Stimulated activated CD4-positive, alpha-beta T cell treated with anti-CD3 and anti-CD28 coated beads, Interleukin-2, amount 100 ng/mL, for 48 hours (primary cell): ENCODE measurements around the gene WASF2.
"Not testable (repeated sequence)": the region's sequence is repeated elsewhere in the genome, so short reads cannot be mapped to it uniquely, and the experiment has no call there.

Experiments used
- DNase-seq, 2 donors: peaks; one replicate each; pipeline ENCODE4 v3.0.0-alpha.2; 2020

The WASF2 gene

DNA sequence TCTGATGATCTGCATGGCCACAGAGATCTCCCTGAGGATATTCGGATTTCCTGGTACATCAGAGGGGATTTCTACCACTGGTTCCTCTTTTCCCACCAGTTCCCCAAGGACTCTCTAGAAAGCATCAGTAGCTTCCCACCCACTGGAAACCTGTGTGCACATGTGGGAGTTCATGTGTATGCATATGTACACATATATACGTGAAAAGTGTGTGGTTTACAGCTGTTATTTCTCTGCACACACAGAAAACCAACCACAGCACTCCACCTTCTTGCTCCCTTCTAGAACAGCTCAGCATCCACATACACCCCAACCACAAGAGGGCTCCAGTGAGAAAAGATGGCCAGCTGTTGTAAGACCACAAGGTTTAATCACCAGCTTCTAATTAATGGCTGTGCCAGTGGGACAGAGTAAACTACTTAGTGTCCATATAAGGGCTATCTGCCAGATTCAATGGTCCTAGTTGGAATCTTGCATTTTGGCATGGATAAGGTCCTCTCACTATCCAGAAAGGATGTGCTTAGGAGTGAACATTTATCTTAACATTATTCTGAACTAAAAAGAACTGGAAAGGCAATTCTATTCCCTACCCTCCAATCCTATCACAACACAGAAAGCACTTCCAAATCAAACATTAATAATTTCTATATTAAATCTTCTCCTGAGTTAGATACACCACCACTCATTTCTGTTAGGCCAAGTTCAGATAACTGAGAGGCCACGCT is 73.4 kb downstream of the WASF2 start:
- DNase-seq = peak; percentile 40 to 55

DNA sequence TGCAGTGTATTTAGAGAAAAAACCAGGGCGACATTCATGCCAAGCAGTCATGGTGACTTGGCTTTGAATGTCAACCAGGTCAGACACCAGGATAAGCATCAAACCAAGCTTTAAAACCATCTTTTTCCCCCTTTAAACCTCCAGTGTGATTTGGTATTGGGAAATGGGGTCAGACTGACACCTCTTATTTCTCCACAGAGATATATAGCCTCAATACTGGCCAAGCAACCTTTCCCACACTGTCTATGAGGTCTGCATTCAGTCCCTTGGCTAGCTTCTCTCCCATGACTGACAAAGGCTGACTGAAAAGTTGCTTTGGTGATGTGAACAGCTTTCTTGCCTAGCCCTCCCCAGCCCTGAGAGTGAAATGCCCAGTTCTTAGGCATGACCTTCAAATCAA is 75.9 kb downstream of the WASF2 start:
- no peak for DNase-seq

DNA sequence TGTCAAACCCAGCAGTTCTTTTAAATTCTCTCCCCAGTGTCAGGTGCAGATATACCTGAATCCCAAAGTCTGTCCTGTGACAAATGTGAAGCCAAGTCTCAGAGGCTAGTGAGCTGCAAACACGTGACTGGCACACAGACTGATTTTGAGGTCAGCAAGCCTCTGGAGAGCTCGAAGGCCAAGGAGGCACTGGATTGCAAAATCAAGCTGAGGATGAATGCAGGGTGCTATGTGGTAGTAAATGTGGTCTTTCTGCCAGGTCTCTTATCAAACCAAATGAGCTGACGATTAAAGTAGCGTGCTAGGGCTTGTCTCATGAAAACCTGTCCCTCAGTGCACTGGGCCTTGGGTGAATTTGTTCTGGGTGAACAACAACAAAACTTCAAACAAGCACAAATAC is 77.0 kb downstream of the WASF2 start:
- no peak for DNase-seq

DNA sequence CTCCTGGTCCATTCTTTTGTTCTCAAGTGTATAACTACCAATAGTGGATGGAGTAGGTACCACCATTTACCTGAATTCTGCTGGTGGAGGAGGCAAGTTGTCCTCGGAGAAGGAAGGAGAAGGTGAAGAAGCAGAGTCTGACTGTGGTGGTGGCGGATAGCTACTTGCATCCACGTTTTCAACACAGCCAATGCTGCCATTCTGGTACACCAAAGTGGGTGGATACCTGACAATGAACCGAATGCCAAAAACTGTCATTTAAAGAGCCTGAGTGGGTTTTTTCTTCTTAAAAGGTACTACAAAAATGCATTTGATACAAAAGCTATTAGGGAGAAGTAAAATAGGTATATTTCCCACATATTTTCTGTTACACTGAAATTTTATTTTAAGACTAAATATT is 77.5 kb downstream of the WASF2 start:
- DNase-seq = no peak

DNA sequence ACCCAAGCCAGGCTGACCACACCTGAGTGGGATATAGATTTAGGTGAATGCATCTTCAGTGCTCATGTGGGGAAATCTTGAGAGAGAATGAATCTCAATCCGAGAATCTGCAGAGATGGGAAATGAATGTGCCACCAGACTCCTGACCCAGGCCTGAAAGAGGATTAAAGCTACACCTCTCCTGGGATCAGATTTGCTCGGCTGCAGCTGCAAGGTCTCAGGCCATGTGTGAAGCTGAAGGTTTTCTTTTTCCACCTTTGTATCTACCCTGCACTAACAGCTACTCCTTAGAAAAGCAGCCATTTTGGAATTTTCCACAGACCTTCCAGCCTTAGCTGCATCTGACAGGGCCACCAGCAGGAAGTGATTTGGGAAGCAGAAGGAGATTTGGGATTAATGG is 79.3 kb downstream of the WASF2 start:
- no peak for DNase-seq

DNA sequence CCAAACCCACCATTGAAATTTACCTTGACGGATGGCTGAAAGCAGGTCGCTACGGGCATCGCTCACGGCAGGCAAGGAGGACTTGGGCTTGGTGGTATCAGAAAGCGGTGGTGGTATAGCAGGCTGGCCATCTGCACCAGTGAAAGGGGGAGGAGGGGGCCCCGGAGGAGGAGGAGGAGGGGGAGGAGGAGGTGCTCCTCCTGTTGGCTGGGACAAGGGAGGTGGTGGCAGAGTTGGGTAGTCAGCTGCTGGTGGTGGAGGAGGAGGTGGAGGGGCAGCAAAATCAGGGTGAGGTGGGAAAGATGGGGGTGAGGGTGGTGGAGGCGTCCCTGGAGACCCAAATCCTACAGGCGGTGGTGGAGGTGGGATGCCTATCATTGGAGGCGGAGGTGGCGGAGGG is 80.3 kb downstream of the WASF2 start:
- DNase-seq = no peak

DNA sequence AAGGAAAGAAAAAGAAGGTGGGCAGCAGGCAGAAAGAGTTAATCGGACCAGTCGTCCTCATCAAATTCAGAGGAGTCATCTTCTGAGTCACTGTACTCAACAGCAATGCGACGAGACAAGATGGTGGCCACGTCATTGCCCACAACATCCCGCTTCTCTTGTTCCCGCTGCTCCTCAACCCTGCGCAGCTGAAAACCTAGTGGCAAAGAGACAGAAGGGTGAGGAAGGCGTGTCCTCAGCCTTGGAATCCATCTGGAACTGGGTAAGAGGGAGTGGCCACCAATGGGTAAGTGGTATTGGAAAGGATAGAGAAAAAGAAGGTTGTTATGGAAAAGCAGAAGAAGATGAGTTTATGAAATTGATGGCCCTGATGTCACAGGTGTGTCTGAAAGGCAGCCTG is 81.8 kb downstream of the WASF2 start:
- no peak for DNase-seq

DNA sequence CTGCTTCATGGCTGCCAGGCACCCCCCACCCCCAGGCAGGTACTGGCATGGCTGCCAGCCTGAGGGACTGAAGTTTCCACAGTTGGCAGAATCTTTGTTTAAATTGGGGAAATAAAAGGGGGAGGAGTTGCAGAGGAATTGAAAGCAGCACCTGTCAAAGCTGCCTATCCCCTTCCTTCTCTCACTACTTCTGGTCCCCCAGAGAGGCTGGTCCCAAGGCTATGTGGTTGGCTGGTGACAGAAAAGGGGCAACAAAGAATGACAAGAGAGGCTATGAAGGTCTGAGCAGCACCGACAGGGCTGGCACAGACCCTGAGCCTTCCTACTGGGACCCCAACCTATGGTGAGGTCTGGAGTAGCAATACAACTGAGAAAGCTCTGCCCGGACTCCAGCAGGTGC is 83.2 kb downstream of the WASF2 start:
- not testable (repeated sequence) for DNase-seq

DNA sequence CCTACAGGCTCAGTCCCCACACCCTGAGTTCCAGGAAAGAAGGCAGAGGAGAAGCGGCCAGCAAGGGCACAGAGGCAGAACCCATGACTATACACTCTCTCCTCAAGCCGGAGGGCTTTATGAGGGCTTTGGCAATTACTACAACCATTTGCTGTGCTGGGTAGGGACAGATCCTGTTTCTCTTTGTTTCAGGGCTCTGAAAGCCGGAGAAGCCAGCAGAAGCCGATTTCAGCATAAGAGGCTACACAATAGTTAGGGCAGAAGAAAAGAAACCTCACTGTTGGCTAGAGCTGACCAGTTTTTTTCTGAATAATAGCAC is 83.6 kb downstream of the WASF2 start:
- no peak for DNase-seq

DNA sequence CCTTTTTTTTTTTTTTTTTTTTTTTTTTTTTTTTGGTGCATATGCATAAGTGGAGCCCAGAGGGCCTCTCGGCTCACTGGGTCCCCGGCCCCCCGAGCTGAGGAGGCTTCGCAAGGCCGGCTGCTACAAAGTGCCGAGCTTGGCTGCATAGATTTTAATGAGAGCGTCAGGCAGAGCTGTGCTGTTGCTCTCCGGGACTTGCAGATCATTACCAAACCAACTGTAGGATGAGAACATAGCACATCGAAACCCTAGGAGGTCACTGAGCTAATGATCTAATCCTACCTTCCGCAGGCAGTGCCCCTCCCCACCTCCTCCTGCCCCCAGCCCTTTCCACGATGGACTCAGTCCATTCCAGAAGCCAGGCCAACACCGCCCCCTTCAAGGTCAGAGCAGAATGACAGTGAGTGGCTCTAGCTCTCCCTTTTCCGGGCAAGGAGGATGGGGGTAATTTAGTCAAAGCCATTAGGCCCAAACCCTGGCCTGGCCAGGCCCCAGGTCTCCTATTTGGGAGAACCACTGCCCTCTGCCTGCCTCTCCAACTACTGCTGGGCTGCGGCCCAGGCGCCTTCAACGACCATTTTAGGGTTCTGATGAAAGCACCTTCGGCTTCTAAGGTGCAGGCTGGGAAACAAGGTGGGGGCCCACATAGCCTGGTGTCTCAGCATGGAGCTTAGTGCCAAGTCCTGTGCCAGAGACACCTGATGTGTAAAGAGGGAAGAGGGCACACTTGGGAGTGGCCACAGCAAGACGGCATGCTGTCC is 84.2 kb downstream of the WASF2 start:
- DNase-seq = not testable (repeated sequence)

DNA sequence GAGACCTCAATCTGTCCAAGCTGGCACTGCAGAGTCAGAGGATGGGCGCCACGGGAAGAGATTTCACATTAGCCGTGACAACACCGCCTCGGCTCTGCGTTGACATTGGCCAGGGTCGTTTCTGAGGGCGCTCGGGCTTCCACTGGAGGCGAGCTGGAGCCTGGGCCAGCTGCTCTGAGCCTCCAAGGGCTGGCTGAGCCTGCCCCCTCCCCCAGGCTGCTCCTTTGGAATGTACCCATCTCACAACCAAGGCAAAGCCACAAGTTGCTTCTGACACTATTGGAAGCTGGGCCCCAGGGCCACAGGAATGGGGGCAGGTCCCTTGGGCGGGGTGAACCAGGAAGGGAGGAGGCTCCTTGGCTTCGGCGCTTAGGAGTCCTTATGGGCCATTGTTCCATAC is 84.9 kb downstream of the WASF2 start:
- no peak for DNase-seq

DNA sequence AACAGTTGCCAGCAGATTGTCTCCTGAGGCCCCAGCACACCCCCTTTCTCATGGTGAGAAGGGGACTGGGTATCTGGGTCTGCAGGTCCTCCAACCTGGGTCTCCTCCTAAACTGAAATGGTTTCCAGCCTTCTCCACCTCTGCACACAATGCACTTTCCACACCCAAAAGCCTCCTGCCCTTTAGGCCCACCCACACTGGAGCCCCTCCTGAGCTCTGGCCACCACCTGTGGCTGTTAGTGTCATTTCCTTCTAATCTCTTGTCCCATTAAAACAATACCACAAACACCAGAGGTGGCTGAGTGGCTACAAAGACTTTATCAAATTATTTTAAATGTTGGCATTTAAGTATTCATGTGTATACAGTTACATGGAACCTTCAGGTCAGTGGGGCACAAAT is 86.0 kb downstream of the WASF2 start:
- DNase-seq = no peak

DNA sequence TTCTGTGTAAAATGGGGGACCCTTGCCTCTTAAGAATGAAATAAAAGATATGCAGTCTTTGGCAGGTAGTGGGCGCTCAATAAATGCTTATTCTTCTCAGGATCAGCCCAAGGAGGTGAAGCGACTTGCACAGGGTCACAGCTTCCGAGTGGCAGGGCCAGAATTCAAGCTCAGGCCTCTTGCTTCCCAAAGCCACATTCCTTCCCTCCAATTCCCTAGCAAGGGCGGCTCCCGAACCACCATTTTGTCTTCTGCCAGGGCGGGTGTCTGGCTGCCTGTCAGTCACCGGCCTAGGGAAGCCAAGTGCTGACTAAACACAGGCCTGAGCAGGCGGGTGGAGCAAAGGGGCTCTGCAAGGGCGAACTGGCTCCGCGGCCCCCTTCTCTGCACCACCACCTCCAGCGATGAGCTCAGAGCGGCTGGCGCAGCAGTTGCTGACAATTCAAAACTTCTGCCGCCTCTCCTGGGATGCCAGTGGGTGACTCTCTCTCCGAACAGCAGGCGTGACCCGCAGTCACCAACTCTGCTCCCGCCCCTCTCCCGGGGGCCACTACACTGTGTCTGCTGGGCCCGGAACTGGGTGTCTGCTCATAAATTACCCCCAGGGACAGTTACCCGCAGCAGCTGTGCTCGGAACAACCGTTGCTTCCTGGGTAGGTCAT is 86.8 kb downstream of the WASF2 start:
- DNase-seq = no peak

DNA sequence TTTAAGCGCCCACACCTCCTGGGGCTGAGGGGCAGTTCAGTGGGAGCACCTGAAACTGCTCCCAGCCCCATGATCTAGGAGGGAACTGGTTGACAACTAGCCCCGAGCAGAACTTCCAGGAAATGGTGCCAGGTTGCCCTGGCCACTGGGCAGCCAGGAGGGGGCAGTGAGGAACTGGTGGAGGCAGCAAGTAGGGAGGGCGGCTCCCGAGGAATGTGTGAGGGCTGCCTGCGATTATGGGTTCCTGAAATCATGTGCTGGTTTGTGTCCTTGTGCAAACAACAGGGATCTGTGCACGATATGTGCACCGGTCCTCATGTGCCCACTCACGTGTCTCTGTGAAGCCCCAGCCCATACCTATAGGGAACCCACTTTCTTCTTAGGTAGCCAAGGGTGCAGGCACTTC is 87.6 kb downstream of the WASF2 start:
- no peak for DNase-seq

DNA sequence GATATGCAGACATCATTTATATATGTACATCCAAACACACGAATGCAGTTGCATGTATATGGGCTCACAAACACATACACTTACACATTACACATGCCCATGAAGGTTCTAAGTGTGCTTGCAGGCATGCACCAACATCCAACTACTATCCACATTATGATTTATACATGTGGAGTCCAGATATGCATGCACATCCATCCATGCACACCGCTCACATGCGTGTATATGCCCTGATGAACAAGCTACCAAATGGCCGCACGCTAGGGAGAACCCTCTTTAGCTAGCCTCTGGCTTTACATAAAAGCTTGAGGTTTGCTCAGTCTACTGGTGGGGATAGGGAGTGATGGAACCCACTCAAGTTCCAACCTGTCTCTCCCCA is 89.0 kb downstream of the WASF2 start:
- no peak for DNase-seq

DNA sequence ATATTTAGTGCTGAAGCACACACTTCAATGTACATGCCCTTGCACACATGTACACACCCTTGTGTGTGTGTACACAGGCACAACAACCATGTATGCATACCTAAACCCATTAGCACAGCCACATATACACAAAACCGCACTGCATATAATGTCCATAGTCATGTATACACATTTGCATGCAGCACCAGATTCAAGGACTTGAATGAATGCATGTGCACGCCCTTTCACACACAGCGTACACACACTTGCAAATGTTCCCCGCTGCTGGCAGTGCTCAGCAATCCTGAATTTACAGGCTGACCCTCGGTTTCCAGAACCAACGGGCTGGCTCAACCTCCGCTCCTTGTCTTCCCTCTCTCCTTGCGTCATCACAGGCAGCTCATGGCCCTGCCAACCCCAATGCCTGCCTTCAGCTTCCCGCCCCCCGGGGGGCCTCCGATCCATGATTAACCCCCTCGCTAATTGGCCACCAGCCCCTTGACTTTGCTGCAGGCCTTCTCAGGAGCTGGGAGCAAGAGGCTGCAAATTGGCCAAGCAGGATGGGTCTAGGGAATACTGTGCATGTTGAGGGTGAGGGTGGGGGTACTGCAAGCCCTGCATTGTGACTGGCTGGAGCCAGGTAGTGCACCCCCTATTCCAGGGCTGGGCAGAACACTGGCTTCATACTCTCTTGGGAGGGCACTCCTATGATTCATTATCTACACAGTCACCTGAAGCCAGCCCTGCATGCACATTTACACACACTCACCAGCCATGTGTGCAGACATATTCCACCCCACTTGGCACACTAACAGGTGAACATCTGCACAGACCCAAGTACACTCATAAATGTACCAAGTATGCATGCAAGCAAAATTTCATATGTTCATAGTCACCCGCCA is 89.6 kb downstream of the WASF2 start:
- DNase-seq = no peak

DNA sequence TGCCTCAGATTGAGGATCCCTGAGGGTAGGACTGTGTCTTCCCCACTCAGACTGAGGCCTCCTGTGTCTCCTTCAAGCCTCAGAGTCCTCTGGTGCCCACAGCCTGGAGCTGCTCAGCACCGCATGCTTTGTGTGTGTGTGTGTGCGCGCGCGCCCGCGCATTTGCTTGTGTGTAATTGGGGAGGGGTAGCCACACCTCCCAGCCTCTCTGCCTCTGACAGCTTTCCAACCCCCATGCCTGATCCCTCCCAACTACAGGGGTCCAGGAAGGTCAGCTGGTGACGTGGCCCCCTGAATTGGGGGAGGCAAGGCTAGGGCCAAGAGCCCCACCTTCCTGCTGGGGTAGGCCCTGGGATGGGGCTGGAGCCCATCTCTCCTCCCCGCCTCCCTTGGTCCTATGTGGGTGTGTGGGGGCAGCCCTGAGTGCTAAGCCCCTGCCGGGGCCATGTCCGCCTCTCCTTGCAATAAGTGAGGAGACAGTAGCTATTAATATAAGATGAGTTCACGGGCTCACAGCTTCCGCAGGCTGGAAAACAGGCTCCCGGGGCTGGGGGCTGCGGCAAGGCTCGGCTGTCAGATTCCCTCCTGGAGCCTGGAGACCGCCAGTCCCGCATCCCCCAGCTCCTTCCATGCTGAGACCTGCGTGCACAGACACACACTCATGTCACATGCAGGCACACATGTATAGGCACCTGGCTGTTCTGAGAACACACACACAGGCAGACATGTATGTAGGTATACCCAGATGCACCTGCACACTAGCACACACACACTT is 90.5 kb downstream of the WASF2 start:
- no peak for DNase-seq

DNA sequence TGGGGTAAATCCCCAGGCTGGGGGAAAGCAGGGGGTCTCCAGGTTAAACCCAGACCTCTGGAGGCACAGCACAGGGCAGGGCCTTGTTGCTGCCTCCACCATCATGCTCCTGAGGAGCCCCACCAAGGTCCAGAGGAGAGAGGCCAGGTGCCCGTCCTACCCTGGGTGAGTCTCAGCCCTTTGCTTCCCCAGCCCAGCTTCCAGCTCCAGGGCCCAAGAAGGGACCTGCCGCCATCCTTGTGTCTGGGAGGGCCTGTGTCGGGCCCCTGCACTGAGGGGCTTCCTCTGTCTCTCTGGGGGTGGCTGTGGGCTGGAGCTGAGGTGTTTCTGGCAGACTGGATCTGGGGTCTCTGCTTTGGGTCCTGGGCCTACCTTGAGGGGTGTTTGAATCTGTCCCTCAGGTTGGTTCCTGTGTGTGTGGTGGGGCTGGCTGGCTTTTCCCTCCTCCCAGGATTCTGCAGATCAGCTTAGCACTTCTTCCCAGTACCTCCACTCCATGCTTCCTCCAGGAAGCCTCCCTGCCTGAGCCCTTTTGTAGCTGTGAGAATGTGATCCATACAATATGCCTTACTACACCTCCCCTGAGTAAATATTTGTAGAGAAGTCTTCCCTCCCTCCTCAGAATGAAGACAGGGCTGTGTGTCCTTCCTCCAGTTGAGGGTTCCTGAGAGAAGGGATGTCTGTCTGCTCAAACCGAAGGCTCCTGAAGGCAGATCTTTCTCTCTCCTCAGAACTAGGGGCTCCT is 91.4 kb downstream of the WASF2 start:
- DNase-seq = no peak

DNA sequence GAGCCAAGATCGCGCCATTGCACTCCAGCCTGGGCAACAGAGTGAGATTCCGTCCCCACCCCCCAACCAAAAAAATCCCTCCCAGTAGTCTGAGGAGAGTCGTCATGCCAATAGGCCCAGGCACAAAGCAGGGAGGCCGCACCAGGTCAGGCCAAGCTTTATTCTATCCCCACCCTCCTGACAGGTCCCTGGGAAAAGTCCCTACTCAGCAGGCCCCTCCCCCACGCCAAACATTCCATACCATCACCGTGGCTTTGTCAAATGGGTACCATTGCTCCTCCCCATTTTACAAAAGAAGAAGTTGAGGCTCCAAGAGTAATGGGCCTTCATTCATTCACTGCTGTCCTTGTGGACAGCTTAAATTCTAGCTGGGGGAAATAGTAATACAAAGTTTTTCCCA is 92.2 kb downstream of the WASF2 start:
- DNase-seq = no peak

DNA sequence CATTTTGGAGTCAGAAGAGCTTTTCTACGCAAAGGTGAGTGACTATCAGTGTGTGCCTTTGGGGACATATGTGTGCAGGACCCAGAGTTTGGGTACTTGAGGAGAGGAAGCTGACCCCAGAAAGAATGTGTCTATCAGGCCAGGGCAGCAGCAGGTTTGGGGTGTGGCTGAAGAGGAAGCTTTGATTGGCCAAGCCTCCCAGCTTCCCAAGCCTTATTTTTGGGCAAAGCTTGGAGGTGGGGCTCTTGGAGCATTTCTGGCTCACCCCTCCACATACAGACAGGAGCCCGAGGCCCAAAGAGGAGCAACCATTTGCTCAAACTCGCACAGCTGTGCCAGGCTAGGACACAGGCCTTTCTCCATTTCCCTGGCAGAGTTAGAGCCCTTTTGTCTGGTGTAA is 92.9 kb downstream of the WASF2 start:
- no peak for DNase-seq

DNA sequence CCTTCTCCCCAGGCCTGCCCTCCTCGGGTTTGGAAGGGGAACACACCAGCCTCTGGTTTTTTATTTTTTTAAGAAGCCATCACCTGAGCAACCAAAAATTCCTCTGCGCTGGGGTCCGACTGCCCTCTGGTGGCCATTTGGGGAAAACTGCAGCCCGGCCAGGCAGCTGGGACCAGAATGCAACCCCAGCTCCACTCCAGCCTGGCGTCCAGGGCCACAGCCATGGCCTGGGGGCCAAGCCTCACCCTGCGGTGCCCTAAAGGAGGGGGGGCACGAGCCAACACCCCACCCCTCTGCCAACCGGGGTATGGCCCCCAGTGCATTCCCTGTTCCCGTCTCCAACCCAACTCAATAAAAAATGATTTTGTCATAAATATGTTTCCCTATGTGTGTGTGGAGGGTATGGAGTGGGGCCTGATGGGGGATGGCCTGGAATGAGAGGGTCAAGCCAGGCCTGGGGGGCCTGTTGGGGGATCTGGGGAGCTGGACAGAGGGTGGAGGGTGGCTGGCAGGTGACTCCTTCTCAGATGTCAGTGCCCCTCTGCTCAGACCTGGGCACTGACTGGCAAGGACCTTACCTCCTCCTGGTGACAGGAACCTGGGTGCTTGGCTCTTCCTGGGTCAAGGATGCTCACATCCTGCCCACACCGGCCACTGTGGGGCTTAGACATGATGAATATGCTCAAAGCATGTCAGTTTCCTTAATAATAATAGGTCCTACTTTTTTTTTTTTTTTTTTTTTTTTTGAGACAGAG is 94.3 kb downstream of the WASF2 start:
- DNase-seq = peak; percentile 76
